NCI-H1092 (cell line): ENCODE results near the gene RBFOX2.

Experiments
- DNase-seq: peaks from one replicate; lab custom pipeline; 2025; lab: John Stamatoyannopoulos, UW

The RBFOX2 gene

GRCh38 chr22:35896111-35896705 lies 132.4 kb downstream of the RBFOX2 start:
- DNase-seq = no peak

- DNase-seq = no peak
Measured at GRCh38 chr22:35894937-35895708, 133.5 kb downstream of the RBFOX2 start.

- no peak for DNase-seq
Measured at GRCh38 chr22:35894464-35894878, 134.2 kb downstream of the RBFOX2 start.

GRCh38 chr22:35893698-35894097 lies 134.9 kb downstream of the RBFOX2 start:
- no peak for DNase-seq

- no peak for DNase-seq
Measured at GRCh38 chr22:35892192-35892591, 136.4 kb downstream of the RBFOX2 start.

GRCh38 chr22:35891442-35891841 lies 137.2 kb downstream of the RBFOX2 start:
- no peak for DNase-seq

- no peak for DNase-seq
Measured at GRCh38 chr22:35889071-35889470, 139.6 kb downstream of the RBFOX2 start.

GRCh38 chr22:35888181-35888870 lies 140.3 kb downstream of the RBFOX2 start:
- DNase-seq = no peak

GRCh38 chr22:35887296-35887875 lies 141.2 kb downstream of the RBFOX2 start:
- no peak for DNase-seq

- DNase-seq = no peak
Measured at GRCh38 chr22:35886309-35886708, 142.3 kb downstream of the RBFOX2 start.

GRCh38 chr22:35884529-35884928 lies 144.1 kb downstream of the RBFOX2 start:
- no peak for DNase-seq

- no peak for DNase-seq
Measured at GRCh38 chr22:35883031-35883620, 145.5 kb downstream of the RBFOX2 start.

GRCh38 chr22:35882211-35883030 lies 146.2 kb downstream of the RBFOX2 start:
- no peak for DNase-seq

- no peak for DNase-seq
Measured at GRCh38 chr22:35879351-35879750, 149.3 kb downstream of the RBFOX2 start.

- no peak for DNase-seq
Measured at GRCh38 chr22:35873426-35873825, 155.2 kb downstream of the RBFOX2 start.

GRCh38 chr22:35872451-35872850 lies 156.2 kb downstream of the RBFOX2 start:
- no peak for DNase-seq

- no peak for DNase-seq
Measured at GRCh38 chr22:35870517-35871293, 157.9 kb downstream of the RBFOX2 start.

- no peak for DNase-seq
Measured at GRCh38 chr22:35868938-35869337, 159.7 kb downstream of the RBFOX2 start.

- no peak for DNase-seq
Measured at GRCh38 chr22:35866651-35867050, 162.0 kb downstream of the RBFOX2 start.

- no peak for DNase-seq
Measured at GRCh38 chr22:35864545-35865165, 164.0 kb downstream of the RBFOX2 start.
